CD4-positive, alpha-beta T cell treated with Interleukin-1 beta for 1 hour (primary cell): ENCODE measurements around the gene KIAA0753.
A peak's percentile ranks its signal among the peaks of the same experiment; 100 is the strongest.
"Not testable (repeated sequence)": the region's sequence is repeated elsewhere in the genome, so short reads cannot be mapped to it uniquely, and the experiment has no call there.

Experiments used
- DNase-seq, 2 donors: peaks; one replicate each; pipeline ENCODE4 v3.0.0-alpha.2; 2020 to 2022

Gene KIAA0753

GRCh38 chr17:6668219-6668618, 27.7 kb upstream of the KIAA0753 start:
- no peak for DNase-seq

GRCh38 chr17:6667516-6667915, 27.0 kb upstream of the KIAA0753 start:
- DNase-seq, result no peak

- no peak for DNase-seq
These were observed 26.0 kb upstream of the KIAA0753 start for GRCh38 chr17:6666557-6666956.

- DNase-seq, result peak; percentile 55 to 57
These were observed 25.6 kb upstream of the KIAA0753 start for GRCh38 chr17:6666077-6666521.

- not testable (repeated sequence) for DNase-seq
These were observed 22.7 kb upstream of the KIAA0753 start for GRCh38 chr17:6663200-6663599.

GRCh38 chr17:6661464-6661848, 20.9 kb upstream of the KIAA0753 start:
- no peak for DNase-seq

- DNase-seq, result peak in 1 of 2 donors; percentile 41
These were observed 20.4 kb upstream of the KIAA0753 start for GRCh38 chr17:6660805-6661463.

- DNase-seq, result no peak
These were observed 19.6 kb upstream of the KIAA0753 start for GRCh38 chr17:6660101-6660500.

GRCh38 chr17:6658411-6658810, 17.9 kb upstream of the KIAA0753 start:
- not testable (repeated sequence) for DNase-seq

- DNase-seq, result no peak
These were observed 17.2 kb upstream of the KIAA0753 start for GRCh38 chr17:6657633-6658287.

- peak; percentile 65 to 79 for DNase-seq
These were observed 16.5 kb upstream of the KIAA0753 start for GRCh38 chr17:6656797-6657632.

- not testable (repeated sequence) for DNase-seq
These were observed 15.3 kb upstream of the KIAA0753 start for GRCh38 chr17:6655732-6656361.

- no peak for DNase-seq
These were observed 14.6 kb upstream of the KIAA0753 start for GRCh38 chr17:6654841-6655731.

- DNase-seq, result peak; percentile 36 to 44
These were observed 11.5 kb upstream of the KIAA0753 start for GRCh38 chr17:6651919-6652452.

GRCh38 chr17:6651354-6651918, 10.9 kb upstream of the KIAA0753 start, which contains the start of the genes C17orf100 and MED31:
Gene C17orf100, plus strand, starts transcription at chr17:6651762. Its CDS starts 152 bp downstream, at chr17:6651914.
Gene MED31, minus strand, starts transcription at chr17:6651605. Its CDS starts 77 bp downstream, at chr17:6651528.
- peak; percentile 96 to 97 for DNase-seq

- DNase-seq, result no peak
These were observed 7.7 kb upstream of the KIAA0753 start for GRCh38 chr17:6648181-6648580.

GRCh38 chr17:6643451-6644125, 3.1 kb upstream of the KIAA0753 start:
- DNase-seq, result no peak

GRCh38 chr17:6642592-6642991, 2.1 kb upstream of the KIAA0753 start:
- no peak for DNase-seq

GRCh38 chr17:6641247-6641863, 844 bp upstream of the KIAA0753 start:
- DNase-seq, result no peak
